Peyer's patch (tissue), 4 donors: ENCODE measurements around the gene ZBTB7B. TPM values are rescaled to one million over a fixed set of nuclear protein-coding genes. Genes with fewer than 3 reads are reported as not detected.

ENCODE experiments used
- DNase-seq, 3 donors: peaks; one replicate each; pipeline ENCODE4 v3.0.0-alpha.2; 2017 to 2019
- H3K27ac ChIP-seq, 4 donors: fragments of 200-600 bp; sonication (generic); one replicate each; pipeline ENCODE4 v1.5.1; 2016 to 2019
- H3K27me3 ChIP-seq, 2 donors: fragments of 200-600 bp; sonication (generic); one replicate each; pipeline ENCODE4 v1.5.1; 2019
- H3K36me3 ChIP-seq, 3 donors: fragments of 200-600 bp; sonication (generic); one replicate each; pipeline ENCODE4 v1.5.1; 2016 to 2019
- H3K4me1 ChIP-seq, 4 donors: fragments of 200-600 bp; sonication (generic); one replicate each; pipeline ENCODE4 v1.5.1; 2016 to 2019
- H3K4me3 ChIP-seq, 4 donors: fragments of 200-600 bp; sonication (generic); 1 replicate in 3 of 4; 2 replicates in 1 of 4; pipeline ENCODE4 v1.5.1; 2016 to 2019; ENCODE audit warnings: mild to moderate bottlenecking in 1 of 4
- H3K9me3 ChIP-seq, 4 donors: fragments of 200-600 bp; sonication (generic); one replicate each; pipeline ENCODE4 v1.5.1; 2016 to 2019; ENCODE audit warnings: mild to moderate bottlenecking in 1 of 4
- POLR2A ChIP-seq, 2 donors: fragments of 450-650 bp; IDR thresholded peaks; one replicate each; pipeline ENCODE4 v1.5.1; 2017; ENCODE audit warnings: antibody characterized with exemption in 2 of 2, mild to moderate bottlenecking in 2 of 2, moderate library complexity in 2 of 2
- total RNA-seq, 4 donors: library from RNA; depleted of rRNA; stranded (reverse); fragments of >200 nt; gene quantifications; one replicate each; pipeline ENCODE4 v1.1.0, GENCODE V29; 2016
- TF ChIP-seq, protein P1 (sequence below), 6 experiments: fragments of 450-650 bp in 4 of 6; fragments of 200-600 bp in 2 of 6; sonication (generic) in 1 of 6; IDR thresholded peaks; one replicate each; pipeline ENCODE4 v1.5.1; 2017 to 2019; ENCODE audit warnings: antibody characterized with exemption in 6 of 6, mild to moderate bottlenecking in 3 of 6, moderate library complexity in 1 of 6

Gene ZBTB7B
- total RNA-seq, 4 donors from 2014 or later = 35.5 to 412 (median 346) TPM

DNA sequence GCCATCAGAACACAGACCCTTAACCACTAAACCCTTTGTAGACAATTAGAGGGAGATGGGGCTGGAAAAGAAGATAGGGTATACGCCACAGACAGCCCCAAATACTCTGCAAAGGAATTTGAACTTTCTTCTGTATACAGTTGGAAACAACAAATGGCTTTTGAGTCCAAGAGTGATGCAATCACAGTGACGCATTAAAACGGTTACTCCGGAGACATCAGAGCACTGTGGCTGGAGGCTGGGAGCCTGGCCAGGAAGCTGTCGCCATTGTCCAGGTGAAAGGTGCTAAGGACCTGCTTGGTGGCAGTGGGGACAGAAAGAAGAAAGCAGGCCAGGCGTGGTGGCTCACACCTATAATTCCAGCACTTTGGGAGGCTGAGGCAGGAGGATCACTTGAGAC lies 15.3 kb upstream of the ZBTB7B start:
- Histone ChIP-seq H3K36me3 (peaks cover 0 to 33% (median 0%) of the 10 kb centered on the region in 3 donors), H3K27ac (no peak overlapping the region), H3K9me3 (no peaks in the 10 kb centered on the region), H3K4me3 (no peak overlapping the region), H3K4me1 (peaks cover 0 to 32% (median 8%) of the 10 kb centered on the region in 4 donors), H3K27me3 (no peaks in the 10 kb centered on the region)
- no peak for TF ChIP-seq POLR2A (IDR thresholded peaks at IDR 0.05)
- TF ChIP-seq, protein P1, sequence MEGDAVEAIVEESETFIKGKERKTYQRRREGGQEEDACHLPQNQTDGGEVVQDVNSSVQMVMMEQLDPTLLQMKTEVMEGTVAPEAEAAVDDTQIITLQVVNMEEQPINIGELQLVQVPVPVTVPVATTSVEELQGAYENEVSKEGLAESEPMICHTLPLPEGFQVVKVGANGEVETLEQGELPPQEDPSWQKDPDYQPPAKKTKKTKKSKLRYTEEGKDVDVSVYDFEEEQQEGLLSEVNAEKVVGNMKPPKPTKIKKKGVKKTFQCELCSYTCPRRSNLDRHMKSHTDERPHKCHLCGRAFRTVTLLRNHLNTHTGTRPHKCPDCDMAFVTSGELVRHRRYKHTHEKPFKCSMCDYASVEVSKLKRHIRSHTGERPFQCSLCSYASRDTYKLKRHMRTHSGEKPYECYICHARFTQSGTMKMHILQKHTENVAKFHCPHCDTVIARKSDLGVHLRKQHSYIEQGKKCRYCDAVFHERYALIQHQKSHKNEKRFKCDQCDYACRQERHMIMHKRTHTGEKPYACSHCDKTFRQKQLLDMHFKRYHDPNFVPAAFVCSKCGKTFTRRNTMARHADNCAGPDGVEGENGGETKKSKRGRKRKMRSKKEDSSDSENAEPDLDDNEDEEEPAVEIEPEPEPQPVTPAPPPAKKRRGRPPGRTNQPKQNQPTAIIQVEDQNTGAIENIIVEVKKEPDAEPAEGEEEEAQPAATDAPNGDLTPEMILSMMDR (IDR thresholded peaks at IDR 0.05) = no peak
- DNase-seq = no peak

DNA sequence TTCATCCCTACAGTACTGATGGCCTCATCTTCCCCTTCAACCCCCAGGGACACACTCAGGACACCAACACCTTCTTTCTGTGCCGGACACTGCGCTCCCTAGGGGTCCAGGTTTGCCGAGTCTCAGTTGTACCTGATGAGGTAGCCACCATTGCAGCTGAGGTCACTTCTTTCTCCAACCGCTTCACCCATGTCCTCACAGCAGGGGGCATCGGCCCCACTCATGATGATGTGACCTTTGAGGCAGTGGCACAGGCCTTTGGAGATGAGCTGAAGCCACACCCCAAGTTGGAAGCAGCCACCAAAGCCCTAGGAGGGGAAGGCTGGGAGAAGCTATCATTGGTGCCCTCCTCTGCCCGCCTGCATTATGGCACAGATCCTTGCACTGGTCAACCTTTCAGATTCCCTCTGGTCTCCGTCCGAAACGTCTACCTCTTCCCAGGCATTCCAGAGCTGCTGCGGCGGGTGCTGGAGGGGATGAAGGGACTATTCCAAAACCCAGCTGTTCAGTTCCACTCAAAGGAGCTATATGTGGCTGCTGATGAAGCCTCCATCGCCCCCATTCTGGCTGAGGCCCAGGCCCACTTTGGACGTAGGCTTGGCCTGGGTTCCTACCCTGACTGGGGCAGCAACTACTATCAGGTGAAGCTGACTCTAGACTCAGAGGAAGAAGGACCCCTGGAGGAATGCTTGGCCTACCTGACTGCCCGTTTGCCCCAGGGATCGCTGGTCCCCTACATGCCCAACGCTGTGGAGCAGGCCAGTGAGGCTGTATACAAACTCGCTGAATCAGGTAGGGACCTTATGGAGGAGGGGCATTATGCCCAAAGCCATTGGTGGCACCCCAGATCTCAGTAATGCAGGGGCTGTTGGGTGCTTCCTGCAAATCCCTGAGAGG lies 14.3 kb upstream of the ZBTB7B start:
- no peak for DNase-seq
- Histone ChIP-seq H3K27me3 (no peaks in the 10 kb centered on the region), H3K36me3 (peaks cover 0 to 33% (median 0%) of the 10 kb centered on the region in 3 donors), H3K4me3 (no peak overlapping the region), H3K27ac (peak overlapping the region in 1 of 4 donors; percentile 46), H3K9me3 (no peaks in the 10 kb centered on the region), H3K4me1 (peaks cover 0 to 27% (median 7%) of the 10 kb centered on the region in 4 donors)
- TF ChIP-seq POLR2A (IDR thresholded peaks at IDR 0.05) = no peak
- TF ChIP-seq, protein P1 (IDR thresholded peaks at IDR 0.05) = peak in 1 of 6 experiments; percentile 4

DNA sequence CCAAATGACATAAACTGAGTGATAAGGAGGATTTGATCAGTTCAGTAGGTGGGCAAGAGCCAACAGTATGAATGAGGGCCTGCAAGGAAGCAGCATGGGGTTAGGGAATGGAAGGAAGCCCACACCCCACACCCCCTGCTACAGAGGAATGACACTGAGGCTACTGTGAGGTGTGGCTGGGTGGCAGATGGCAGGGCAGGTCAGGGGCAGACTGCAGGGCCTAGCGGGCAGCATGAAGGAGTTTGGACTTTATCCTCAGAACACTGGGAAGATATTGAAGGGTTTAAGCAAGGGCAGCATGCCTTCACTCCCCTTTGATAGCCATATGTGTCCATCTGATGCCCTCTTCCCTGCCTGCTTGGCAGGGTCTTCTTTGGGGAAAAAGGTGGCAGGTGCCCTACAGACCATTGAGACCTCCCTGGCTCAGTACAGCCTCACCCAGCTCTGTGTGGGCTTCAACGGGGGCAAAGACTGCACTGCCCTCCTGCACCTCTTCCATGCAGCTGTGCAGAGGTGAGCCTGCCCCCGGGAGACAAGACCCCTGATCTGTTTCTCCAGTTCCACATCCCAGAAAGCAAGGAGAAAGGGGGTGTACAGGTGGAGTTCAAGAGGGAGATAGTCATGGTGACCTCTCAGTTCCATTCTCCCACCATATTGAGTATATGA lies 13.3 kb upstream of the ZBTB7B start:
- TF ChIP-seq, protein P1 (IDR thresholded peaks at IDR 0.05) = no peak
- no peak for TF ChIP-seq POLR2A (IDR thresholded peaks at IDR 0.05)
- peak overlapping the region in 2 of 4 donors; percentile 13 to 46 for H3K27ac ChIP-seq
- H3K36me3 ChIP-seq = peaks cover 0 to 33% (median 0%) of the 10 kb centered on the region in 3 donors
- H3K4me3 ChIP-seq = no peak overlapping the region
- no peaks in the 10 kb centered on the region for H3K27me3 ChIP-seq
- peak in 2 of 3 donors; percentile 66 to 68 for DNase-seq
- H3K4me1 ChIP-seq = peaks cover 0 to 18% (median 0%) of the 10 kb centered on the region in 4 donors
- no peaks in the 10 kb centered on the region for H3K9me3 ChIP-seq

DNA sequence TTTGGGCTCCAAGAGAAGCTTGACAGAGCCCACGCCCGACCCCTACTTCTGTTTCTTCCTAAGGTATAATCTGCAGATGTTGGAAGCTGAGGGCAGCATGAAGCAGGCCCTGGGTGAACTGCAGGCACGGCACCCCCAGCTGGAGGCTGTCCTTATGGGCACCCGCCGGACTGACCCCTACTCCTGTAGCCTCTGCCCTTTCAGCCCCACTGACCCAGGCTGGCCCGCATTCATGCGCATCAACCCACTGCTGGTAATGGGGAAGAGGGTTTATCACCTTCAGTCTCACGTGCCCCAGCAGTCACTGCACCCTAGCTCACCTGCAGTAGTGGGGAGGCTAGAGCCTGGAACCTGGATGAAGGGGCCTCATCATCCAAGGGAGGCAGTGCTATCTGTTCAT lies 12.3 kb upstream of the ZBTB7B start:
- Histone ChIP-seq H3K27ac (no peak overlapping the region), H3K27me3 (no peaks in the 10 kb centered on the region), H3K36me3 (peaks cover 0 to 33% (median 0%) of the 10 kb centered on the region in 3 donors), H3K4me3 (no peak overlapping the region), H3K4me1 (peaks cover 0 to 17% (median 0%) of the 10 kb centered on the region in 4 donors), H3K9me3 (no peaks in the 10 kb centered on the region)
- TF ChIP-seq POLR2A (IDR thresholded peaks at IDR 0.05) = no peak
- TF ChIP-seq, protein P1 (IDR thresholded peaks at IDR 0.05) = no peak
- peak in 1 of 3 donors; percentile 31 for DNase-seq

DNA sequence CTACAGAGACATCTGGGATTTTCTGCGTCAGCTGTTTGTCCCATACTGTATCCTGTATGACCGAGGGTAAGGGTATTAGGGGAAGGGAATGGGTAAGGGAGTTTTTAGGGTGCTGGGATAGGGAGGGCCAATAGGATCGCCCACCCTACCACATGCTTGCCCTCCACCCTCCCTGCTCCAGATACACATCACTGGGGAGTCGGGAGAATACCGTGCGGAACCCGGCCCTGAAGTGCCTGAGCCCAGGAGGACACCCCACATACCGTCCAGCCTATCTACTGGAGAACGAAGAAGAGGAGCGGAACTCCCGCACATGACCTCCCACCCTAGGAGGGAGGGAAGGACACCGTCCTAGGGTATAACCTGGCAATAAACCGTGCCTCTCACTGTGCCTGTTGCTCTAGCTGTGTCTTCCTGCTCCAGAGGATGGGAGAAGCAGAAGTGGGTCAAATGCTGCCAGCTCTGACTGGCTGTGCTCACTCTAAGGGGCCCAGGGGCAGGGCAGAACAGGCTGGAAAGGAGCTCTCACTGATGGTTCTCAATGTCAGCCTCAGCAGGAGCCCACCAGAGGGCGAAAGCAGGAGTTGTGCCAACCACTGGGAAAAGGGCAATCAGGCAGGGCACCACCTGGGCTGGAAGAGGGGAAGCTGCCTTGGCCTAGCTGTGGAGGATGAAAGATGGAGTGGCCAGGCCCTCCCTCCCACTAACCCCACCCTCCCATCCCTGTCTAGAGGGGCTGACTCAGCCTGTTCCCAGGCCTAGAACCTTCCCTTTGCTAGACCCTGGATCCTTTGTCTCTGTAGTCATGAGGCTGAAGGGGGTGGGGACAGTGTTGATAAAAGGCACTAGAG lies 9.7 kb upstream of the ZBTB7B start:
- Histone ChIP-seq H3K4me3 (no peak overlapping the region), H3K9me3 (no peaks in the 10 kb centered on the region), H3K4me1 (peaks cover 0 to 17% (median 0%) of the 10 kb centered on the region in 4 donors), H3K27ac (no peak overlapping the region), H3K36me3 (peaks cover 0 to 27% (median 0%) of the 10 kb centered on the region in 3 donors), H3K27me3 (no peaks in the 10 kb centered on the region)
- peak in 1 of 3 donors; percentile 49 for DNase-seq
- no peak for TF ChIP-seq POLR2A (IDR thresholded peaks at IDR 0.05)
- TF ChIP-seq, protein P1 (IDR thresholded peaks at IDR 0.05) = no peak
